HG02870 (cell line): ENCODE results near the gene POM121C.
A peak's percentile ranks its signal among the peaks of the same experiment; 100 is the strongest.
"Not testable (repeated sequence)": the region's sequence is repeated elsewhere in the genome, so short reads cannot be mapped to it uniquely, and the experiment has no call there.

Experiments
- ATAC-seq: cut with Tn5 transposase; IDR thresholded peaks from one replicate; pipeline ENCODE4 v1.9.1; 2021; ENCODE audit warnings: mild to moderate bottlenecking, moderate library complexity; ENCODE audit not compliant: unreplicated experiment

POM121C gene

DNA sequence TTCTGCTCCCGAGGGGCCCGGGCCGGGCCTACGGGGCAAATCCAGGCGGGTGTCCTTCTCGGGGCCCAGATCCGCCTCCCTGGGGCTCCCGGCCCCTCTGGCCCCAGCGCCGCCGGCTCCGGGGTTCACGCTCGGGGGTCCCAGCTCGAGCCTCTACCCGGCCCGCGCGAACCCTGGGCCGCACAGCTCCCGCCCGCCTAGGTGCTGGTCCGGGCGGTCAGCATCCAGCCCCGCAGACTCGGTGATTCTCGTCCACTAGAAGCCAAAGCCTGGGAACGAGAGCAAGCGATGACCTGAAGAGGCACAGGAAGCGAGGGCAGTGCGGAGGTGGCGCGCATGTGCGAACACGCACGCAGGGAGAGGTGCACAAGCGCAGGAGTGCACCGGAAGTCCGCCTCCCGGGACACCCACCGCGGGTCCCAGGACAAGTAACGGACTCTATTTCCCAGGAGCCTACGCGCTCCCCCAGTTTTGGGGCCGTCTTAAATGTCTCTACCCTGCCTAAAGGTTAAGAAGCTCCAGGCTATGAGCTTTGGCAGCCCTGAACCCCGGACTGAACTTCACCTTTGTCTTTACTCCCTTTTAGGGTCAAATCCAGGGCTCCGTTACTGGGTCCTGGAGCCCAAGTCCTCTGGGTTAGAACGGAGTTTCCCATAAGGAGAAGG lies at the start of gene POM121C:
TSS of gene POM121C (minus strand) at position 321 of the 665 bp plus-strand sequence. CDS start 44,803 bp downstream, outside the sequence.
- peak; percentile 96 for ATAC-seq

DNA sequence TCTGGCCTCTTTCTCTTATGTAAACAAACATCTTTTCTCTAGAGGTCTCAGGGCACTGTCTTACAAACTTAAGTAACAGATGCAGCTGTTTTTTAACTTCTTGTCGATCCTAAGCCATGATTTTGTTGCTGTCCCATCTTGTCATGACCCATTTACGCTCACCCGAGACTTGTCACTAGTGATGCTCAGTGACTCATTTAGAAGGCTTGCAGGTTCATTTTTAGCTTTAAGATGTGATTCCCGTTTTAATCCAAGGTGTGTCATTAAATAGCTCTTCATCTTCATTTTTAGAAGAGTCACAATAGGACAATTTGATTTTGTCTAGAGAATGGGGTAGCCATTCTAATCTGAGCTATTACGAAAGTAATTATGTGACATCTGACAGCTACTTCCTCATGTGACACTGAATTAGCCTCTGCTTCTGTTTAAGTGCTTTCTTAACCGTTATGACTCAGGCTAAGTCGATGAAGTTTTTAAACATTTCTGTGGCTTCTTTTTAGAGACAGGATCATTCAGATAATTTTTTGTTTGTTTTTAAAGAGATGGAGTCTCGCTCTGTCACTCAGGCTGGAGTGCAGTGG lies 48.7 kb upstream of the POM121C start:
- ATAC-seq = peak; percentile 86

DNA sequence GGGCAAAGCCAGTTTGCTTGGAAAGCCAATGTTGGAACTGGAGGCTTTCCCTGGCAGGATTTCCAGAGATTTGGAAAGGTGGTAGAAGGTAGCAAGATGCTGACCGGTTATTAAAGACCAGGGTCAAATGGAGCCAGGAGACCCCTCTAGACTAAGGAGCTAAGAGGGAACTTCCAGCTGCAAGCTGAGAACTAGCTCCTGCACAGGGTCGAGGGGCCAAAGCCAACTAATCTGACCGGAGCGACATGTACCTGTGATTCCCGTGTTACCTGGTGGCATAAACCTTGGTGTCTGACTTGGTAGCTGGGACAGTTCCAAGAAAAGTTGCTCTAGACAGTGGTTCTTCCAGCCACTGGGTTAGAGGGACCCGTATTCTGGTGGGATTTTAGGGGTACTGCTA lies 47.8 kb upstream of the POM121C start:
- no peak for ATAC-seq

DNA sequence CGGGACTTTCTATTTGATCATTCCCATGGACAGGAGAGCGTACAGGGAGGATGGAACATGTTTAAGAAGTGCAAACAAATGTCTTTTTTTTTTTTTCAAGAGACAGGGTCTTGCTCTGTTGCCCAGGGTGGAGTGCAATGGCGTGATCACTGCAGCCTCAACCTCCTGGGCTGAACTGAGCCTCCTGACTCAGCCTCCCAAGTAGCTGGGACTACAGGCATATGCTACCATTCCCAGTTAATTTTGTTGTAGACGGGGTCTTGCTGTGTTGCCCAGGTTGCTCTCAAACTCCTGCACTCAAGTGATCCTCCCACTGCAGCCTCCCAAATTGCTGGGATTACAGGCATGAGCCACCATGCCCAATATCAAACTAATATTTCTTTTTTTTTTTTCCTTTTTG lies 46.5 kb upstream of the POM121C start:
- no peak for ATAC-seq

DNA sequence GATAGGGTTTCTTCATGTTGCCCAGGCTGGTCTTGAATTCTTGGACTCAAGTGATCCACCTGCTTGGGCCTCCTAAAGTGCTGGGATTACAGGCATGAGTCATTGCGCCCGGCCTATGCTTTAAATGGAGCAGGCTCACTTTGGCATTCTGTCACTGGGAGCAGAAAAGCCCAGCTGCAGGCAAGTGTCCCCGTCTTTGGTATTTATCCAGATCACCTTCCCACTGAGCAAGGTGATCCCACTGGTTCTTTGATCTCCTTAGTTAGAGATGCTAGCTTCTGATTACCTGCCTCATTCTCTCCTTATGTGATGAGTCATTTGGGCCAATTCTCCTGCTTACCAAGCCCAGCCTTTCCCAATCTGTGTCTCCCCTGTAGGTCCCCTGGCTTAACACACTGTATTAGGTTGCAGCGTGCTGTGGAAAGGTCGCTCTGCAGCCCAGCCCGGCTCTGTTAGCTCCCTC lies 45.3 kb upstream of the POM121C start:
- no peak for ATAC-seq

DNA sequence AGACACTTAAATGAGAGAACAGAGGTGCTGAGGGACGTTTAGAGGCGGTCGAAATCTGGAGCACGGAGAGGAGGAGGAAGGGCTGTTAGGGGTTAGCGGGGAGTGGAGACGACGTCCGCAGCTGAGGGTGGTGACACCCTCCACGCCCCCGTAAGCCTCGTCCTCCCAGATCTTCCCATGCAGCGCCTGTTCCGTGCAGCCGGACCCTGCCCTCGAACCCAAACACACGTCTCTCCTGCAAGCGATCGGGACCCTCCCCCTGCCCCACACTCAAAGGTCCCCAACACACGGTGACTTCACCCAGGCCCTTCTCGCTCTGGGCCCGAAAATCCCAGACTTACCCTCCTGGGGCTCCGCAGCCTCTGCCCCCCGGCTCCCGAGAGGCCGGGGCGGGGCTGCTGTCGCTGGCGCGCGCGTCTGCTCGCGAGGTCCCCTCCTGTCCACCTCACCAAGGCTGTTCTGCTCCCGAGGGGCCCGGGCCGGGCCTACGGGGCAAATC lies 41.2 kb upstream of the POM121C start:
- ATAC-seq = not testable (repeated sequence)

DNA sequence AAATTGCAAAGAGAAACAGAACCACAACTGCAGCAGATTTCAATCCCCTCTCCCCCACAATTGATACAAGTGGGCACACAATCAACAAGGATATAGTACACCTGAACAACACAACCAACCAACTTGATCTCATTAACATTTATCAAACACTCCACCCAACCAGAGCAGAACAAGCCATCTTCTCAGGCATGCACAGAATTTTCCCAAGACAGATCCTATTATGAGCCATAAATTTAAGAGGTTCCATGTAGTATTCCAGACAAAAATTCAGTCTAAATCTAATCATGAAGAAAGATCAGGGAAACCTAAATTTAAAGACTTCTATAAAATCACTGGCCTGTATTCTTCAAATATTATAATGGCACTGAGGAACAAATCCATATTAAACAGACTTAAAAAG lies 35.6 kb upstream of the POM121C start:
- not testable (repeated sequence) for ATAC-seq

DNA sequence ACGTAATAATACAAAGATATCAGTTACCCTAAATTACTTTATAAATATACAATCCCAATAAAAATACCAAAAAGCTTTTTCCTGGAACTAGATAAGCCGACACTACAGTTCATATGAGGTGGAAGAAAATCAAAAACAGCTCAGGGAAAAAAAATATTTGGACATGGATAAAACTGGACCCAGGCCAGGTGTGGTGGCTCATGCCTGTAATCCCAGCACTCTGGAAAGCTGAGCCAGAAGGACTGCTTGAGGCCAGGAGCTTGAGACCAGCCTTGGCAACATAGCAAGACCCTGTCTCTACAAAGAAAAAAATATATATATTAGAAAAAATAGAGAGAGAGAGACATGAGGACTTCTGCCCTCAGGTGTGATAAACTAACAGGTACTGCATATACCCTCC lies 32.7 kb upstream of the POM121C start:
- ATAC-seq = not testable (repeated sequence)

DNA sequence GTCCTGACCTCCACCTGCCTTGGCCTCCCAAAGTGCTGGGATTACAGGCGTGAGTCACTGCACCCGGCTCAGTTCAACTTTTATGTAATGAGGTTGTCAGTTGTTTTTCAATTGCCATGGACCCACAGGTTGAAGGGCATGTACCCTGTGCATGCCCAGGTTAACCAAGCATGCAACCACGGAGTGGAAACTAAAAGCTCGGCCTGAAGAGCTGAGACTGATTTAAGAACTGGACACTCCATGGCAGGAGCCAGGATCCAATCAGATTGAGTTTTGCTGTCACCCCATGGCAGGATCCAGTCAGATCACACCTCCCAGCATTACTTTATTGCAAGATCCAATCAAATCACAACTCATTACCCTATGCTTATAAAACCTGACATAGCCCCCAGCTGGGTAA lies 22.9 kb upstream of the POM121C start:
- not testable (repeated sequence) for ATAC-seq

DNA sequence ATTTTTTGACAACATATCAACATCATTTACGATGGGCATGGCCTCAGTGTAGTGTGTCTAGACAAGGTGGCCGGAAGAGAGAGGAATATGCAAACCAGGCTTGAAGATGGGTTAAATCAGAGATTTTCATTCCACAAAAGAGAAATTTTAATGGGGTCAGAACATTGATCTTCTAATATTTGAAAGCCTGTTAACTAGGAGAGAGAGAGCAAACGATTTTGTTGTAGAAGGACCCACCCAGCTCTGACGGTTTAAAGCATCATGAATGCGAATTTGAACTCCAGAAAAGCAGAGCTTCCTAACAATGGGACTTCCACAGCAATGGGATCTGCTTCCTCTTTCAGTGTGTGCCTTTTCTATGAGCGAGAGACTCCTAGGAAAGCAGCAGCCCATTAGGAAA lies 5.9 kb upstream of the POM121C start, which contains the start of gene SPDYE5:
TSS of gene SPDYE5 (plus strand) at position 301 of the 400 bp plus-strand sequence. CDS start 1,728 bp downstream, outside the sequence.
- not testable (repeated sequence) for ATAC-seq

DNA sequence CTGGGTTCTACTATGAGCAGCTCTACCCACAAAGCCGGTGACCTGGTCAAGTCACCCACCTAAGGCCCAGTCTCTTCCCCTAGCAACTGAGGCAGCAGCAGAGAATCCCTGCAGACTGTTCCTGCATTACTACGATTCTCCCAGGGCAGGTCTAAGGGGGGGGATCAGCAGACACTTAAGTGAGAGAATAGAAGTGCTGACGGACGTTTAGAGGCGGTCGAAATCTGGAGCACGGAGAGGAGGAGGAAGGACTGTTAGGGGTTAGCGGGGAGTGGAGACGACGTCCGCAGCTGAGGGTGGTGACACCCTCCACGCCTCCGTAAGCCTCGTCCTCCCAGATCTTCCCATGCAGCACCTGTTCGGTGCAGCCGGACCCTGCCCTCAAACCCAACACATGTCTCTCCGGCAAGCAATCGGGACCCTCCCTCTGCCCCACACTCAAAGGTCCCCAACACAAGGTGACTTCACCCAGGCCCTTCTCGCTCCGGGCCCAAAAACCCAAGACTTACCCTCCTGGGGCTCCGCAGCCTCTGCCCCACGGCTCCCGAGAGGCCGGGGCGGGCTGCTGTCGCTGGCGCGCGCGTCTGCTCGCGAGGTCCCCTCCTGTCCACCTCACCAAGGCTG lies 632 bp downstream of the POM121C start:
- ATAC-seq = not testable (repeated sequence)

DNA sequence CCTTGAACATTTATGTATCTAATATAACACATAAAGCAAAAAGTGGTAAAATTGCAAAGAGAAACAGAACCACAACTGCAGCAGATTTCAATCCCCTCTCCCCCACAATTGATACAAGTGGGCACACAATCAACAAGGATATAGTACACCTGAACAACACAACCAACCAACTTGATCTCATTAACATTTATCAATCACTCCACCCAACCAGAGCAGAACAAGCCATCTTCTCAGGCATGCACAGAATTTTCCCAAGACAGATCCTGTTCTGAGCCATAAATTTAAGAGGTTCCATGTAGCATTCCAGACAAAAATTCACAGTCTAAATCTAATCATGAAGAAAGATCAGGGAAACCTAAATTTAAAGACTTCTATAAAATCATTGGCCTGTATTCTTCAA lies 5.8 kb downstream of the POM121C start:
- not testable (repeated sequence) for ATAC-seq

DNA sequence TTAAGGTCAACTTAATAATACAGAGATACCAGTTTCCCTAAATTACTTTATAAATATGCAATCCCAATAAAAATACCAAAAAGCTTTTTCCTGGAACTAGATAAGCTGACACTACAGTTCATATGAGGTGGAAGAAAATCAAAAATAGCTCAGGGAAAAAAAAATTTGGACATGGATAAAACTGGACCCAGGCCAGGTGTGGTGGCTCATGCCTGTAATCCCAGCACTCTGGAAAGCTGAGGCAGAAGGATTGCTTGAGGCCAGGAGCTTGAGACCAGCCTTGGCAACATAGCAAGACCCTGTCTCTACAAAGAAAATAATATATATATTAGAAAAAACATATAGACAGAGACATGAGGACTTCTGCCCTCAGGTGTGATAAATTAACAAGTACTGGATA lies 8.6 kb downstream of the POM121C start:
- not testable (repeated sequence) for ATAC-seq

DNA sequence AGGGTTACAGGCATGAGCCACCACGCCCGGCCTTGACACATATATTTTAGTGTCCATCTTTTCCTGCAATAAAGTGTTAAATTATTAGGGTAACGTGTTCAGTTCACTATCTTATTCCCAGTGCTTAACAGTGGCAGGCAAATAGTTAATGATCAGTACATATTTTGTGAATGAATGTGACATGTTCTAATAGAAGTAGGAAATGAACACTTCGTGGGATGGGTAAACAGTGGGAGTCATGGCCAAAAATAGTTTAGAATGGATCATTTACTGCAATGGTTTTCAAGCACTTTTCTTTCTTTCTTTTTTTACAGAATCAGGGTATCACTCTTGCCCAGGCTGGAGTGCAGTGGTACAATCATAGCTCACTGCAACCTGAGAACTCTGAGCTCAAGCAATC lies 15.9 kb downstream of the POM121C start:
- not testable (repeated sequence) for ATAC-seq

DNA sequence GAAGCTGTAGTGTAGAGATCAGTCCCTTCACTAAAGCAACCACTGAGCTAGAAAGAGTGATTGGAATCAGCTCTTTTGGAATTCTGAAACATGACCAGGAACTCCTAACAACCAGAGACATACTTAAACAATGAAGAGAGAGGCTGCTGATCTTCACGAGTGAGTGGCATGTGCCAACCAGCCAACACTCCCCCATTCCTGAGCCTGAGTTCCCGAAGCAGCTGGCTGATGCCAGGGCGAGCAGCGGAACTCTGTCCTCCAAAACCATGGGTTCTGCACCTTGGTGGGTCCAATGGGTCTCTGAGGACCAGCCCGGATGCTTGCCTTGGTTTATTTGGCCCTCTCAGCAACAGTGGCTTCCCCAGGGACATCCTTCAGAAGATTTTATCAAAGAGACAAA lies 25.6 kb downstream of the POM121C start:
- ATAC-seq = not testable (repeated sequence)

DNA sequence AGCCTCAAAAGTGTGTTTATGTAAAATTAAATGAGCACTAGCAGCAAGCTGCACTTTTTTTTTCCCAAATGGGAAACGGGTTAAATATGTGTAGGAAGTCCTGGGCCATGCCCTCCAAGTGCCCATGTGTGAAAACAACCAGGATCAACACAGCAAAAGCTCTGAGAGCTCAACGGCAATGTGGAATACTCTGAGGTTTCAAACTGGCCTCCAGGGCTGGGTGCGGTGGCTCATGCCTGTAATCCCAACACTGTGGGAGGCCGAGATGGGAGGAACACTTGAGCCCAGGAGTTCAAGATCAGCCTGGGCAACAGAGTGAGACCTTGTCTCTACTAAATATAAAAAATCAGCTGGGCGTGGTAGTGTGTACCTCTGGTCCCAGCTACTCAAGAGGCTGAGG lies 28.1 kb downstream of the POM121C start:
- not testable (repeated sequence) for ATAC-seq

DNA sequence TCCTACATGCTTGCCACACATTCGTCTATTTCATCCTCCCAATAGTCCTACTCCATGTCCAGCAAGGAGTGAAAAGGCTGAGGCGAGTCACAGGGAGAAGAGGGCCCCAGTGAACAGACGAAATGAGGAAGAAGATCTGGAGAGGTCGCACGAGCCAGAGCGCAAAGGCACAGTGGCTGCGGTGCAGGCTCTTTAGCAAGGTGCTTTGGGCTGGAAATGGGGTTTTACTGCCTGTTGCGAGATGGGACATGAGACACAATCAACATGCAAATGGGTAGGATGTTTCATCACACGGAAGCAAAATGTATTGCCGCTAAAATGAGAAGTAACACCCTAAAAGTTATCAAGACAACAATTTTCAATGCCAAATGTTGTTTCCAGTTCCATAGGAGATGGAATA lies 29.7 kb downstream of the POM121C start:
- not testable (repeated sequence) for ATAC-seq

DNA sequence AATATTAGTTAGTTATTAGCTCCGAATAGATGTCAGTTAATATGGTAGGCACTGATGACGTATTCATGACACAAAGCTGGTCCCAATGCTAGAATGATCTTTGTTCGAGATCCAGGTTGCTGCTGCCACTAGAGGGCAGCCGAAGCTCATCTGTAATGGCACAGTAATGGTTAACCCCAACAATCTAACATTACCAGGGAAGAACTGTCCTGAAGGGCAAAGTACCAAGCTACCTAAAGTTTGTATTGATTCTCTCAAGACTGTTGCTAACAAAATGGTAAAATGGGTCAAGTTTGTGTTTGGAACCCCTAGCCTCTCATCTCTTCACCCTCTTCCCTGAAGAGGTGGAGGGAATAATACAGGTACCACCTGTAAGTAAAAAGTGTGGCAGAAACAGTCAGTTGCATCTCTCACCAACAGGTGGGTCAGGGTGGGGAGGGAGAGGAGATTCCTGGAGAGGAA lies 33.6 kb downstream of the POM121C start:
- ATAC-seq = peak; percentile 87

DNA sequence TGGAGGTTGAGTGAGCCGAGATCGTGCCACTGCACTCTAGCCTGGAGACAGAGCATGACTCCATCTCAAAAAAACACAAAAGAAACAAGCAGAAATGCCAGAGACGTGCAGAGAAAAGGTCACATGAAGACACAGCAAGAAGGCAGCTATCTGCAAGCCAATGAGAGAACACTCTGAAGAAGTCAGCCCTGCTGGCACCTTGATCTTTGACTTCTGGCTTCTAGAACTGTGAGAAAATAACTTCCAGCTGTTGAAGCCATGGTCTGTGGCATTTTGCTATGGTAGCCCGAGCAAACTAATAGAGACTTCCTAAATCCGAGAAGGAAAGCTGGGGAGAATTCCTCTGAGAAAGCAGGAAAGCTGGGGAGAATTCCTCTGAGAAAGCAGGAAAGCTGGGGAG lies 36.2 kb downstream of the POM121C start:
- ATAC-seq = not testable (repeated sequence)

DNA sequence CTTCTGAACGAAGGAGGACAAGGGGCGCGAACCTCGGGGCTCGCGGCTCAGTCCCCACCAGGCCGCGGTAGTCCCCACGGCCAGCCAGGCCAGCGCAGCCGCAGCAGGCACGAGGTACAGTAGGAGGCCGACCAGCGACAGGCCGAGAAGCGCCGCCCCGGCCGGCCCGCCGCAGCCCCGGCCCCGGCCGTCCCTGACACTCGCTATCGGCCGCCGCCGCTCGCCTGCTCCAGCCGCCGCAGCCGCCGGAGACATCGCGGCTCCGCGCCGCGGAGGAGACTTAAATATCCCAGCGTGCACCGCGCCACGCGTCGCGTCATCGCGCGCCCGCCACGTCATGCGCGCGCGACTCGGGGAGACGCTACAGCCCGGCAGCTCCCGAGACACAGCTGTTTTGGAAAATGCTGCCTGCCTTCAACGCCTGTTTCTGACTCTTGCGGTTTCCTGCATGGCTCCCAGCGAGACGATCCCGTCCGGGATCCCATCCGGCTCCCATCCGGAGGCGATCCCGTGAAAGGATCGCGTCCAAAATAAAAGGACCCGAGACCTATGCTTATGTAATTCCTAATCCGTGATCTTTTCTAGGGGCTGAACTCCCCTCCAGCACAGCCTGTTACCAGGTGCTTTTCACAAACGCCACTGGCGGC lies 43.5 kb downstream of the POM121C start:
- peak; percentile 80 for ATAC-seq

DNA sequence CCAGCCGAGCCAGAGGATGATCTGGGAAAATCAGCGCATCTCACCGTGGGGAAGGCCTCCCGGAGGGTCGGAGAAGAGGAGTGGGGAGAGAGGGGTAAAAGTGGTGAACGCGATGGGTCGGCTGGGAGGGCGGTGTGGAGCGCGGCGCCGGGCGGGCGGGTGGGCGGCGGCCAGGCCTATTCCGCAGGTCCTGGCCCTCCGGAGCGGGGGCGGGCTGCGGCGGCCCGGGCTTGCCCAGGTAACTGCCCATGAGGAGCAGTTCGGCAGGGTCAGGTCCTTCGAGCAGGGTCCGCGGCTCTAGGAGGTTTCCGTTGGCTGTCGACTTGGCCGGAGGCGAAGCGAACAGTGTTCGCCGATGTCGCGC lies 44.0 kb downstream of the POM121C start:
- ATAC-seq = peak; percentile 39
